Stimulated activated CD8-positive, alpha-beta memory T cell treated with anti-CD3 and anti-CD28 coated beads, Interleukin-12 subunit alpha, Interleukin-12 subunit beta, amount 100 ng/mL, for 24 hours (primary cell): ENCODE results near the gene GPC2.
"Not testable (repeated sequence)": the region's sequence is repeated elsewhere in the genome, so short reads cannot be mapped to it uniquely, and the experiment has no call there.

ENCODE experiments used
- DNase-seq: peaks from one replicate; pipeline ENCODE4 v3.0.0-alpha.2; 2020; ENCODE audit errors: extremely low read depth

GPC2 gene

GRCh38 chr7:100152937-100153666, 24.1 kb downstream of the GPC2 start:
- DNase-seq: no peak

GRCh38 chr7:100152404-100152803, 24.8 kb downstream of the GPC2 start:
- no peak for DNase-seq

- DNase-seq: peak; percentile 95
Measured at GRCh38 chr7:100148559-100149328, 28.4 kb downstream of the GPC2 start, which contains the start of gene LAMTOR4. TSS of gene LAMTOR4 (plus strand) at chr7:100148918. CDS start at chr7:100148973, 55 bp downstream.

GRCh38 chr7:100148225-100148558, 29.0 kb downstream of the GPC2 start:
- no peak for DNase-seq

- no peak for DNase-seq
Measured at GRCh38 chr7:100147278-100147677, 29.9 kb downstream of the GPC2 start.

- not testable (repeated sequence) for DNase-seq
Measured at GRCh38 chr7:100146350-100146749, 30.8 kb downstream of the GPC2 start.

- no peak for DNase-seq
Measured at GRCh38 chr7:100142461-100142860, 34.7 kb downstream of the GPC2 start.

GRCh38 chr7:100141555-100141949, 35.6 kb downstream of the GPC2 start:
- no peak for DNase-seq

GRCh38 chr7:100137851-100138760, 39.1 kb downstream of the GPC2 start:
- DNase-seq: no peak

- no peak for DNase-seq
Measured at GRCh38 chr7:100132697-100133151, 44.5 kb downstream of the GPC2 start.

GRCh38 chr7:100132126-100132525, 45.1 kb downstream of the GPC2 start:
- no peak for DNase-seq

GRCh38 chr7:100130608-100131453, 46.4 kb downstream of the GPC2 start:
- DNase-seq: peak; percentile 41

- DNase-seq: not testable (repeated sequence)
Measured at GRCh38 chr7:100130220-100130607, 47.0 kb downstream of the GPC2 start.

- DNase-seq: no peak
Measured at GRCh38 chr7:100128637-100128963, 48.6 kb downstream of the GPC2 start.

GRCh38 chr7:100127866-100128636, 49.1 kb downstream of the GPC2 start:
- no peak for DNase-seq

- peak; percentile 73 for DNase-seq
Measured at GRCh38 chr7:100126931-100127865, 50.0 kb downstream of the GPC2 start, which contains the start of gene MBLAC1. TSS of gene MBLAC1 (plus strand) at chr7:100126967. CDS start at chr7:100127396, 429 bp downstream.

GRCh38 chr7:100126239-100126930, 50.8 kb downstream of the GPC2 start:
- DNase-seq: no peak
